HCT116 (cell line): ENCODE measurements around the gene PRKAR2A. TPM values are rescaled to one million over a fixed set of nuclear protein-coding genes. Genes with fewer than 3 reads are reported as not detected.
"Not testable (repeated sequence)": the region's sequence is repeated elsewhere in the genome, so short reads cannot be mapped to it uniquely, and the experiment has no call there.

Source experiments
- ATAC-seq: fragments of 200-7000 bp; cut with Tn5 transposase; 2 replicates; pipeline ENCODE4 v1.9.1; 2020; ENCODE audit warnings: mild to moderate bottlenecking, moderate library complexity
- BruUV-seq: library from RNA; stranded (reverse); fragments of 400-500 nt; replicated peaks from 2 replicates; lab custom pipeline; 2021; lab: Mats Ljungman, UMichigan
- CTCF ChIA-PET: fragments of 300-600 bp; sonication (Branson Sonifier 250); formaldehyde crosslinking; loops from one replicate; lab custom pipeline; 2021; ENCODE audit warnings: antibody characterized with exemption; lab: Charles Lee
- POLR2A ChIA-PET: fragments of 300-600, 350-600 bp; sonication (Branson Sonifier 250); formaldehyde crosslinking; loops from one replicate; lab custom pipeline; 2021; ENCODE audit warnings: antibody characterized with exemption; lab: Charles Lee
- RAD21 ChIA-PET, 2 experiments: fragments of 300-600 bp; sonication (Branson Sonifier 250); formaldehyde crosslinking; loops; one replicate each; lab custom pipeline; 2023; ENCODE audit warnings: low total read pairs in 2 of 2; ENCODE audit not compliant: uncharacterized antibody in 2 of 2, unreplicated experiment in 2 of 2, low non-redundant PET in 1 of 2; lab: Charles Lee
- DNase-seq: peaks from one replicate; pipeline ENCODE4 v3.0.0-alpha.2; 2010; ENCODE audit warnings: low read depth, low spot score
- H2AFZ ChIP-seq: fragments of 200-600 bp; shearing (Covaris generic), sonication (generic); 2 replicates; pipeline ENCODE4 v1.6.1; 2017; ENCODE audit warnings: low read depth, mixed run types, mixed read lengths, antibody characterized with exemption, low read length; ENCODE audit not compliant: poor library complexity, severe bottlenecking
- H3K27ac ChIP-seq: 2 replicates; pipeline ENCODE4 v1.5.1; 2012; ENCODE audit warnings: low read depth, low read length
- H3K27me3 ChIP-seq: fragments of 200-600 bp; sonication (generic); 2 replicates; pipeline ENCODE4 v1.6.1; 2016; ENCODE audit warnings: mixed run types, low read length, mixed read lengths; ENCODE audit not compliant: insufficient read depth
- H3K36me3 ChIP-seq, 2 experiments: fragments of 200-500 bp in 1 of 2; fragments of 200-600 bp in 1 of 2; sonication (Bioruptor generic) in 1 of 2; sonication (generic) in 1 of 2; 2 replicates each; pipeline versions ENCODE4 v1.5.1 to v1.6.1; 2014 to 2016; ENCODE audit warnings: low read length in 2 of 2, inconsistent platforms in 1 of 2, mixed read lengths in 1 of 2, mixed run types in 1 of 2; ENCODE audit not compliant: insufficient read depth in 2 of 2, control insufficient read depth in 1 of 2
- H3K4me1 ChIP-seq, 2 experiments: fragments of 200-600 bp in 1 of 2; sonication (generic) in 1 of 2; 2 replicates each; pipeline versions ENCODE4 v1.5.1 to v1.6.1; 2012 to 2017; ENCODE audit warnings: low read length in 2 of 2, inconsistent platforms in 1 of 2, mild to moderate bottlenecking in 1 of 2, mixed read lengths in 1 of 2, mixed run types in 1 of 2, moderate library complexity in 1 of 2; ENCODE audit not compliant: insufficient read depth in 2 of 2, control insufficient read depth in 1 of 2
- H3K4me2 ChIP-seq: fragments of 200-600 bp; sonication (generic); 2 replicates; pipeline ENCODE4 v1.6.1; 2017; ENCODE audit warnings: mixed run types, low read length, mixed read lengths
- H3K4me3 ChIP-seq, 2 experiments: fragments of 200-600 bp in 1 of 2; sonication (generic) in 1 of 2; replicated peaks in 1 of 2; 2 replicates each; pipeline ENCODE4 v1.5.1; 2011 to 2016; ENCODE audit warnings: low read length in 2 of 2, control low read depth in 1 of 2, low read depth in 1 of 2, mild to moderate bottlenecking in 1 of 2, mixed read lengths in 1 of 2, mixed run types in 1 of 2
- H3K79me2 ChIP-seq: fragments of 200-600 bp; sonication (generic); 2 replicates; pipeline ENCODE4 v1.6.1; 2017; ENCODE audit warnings: mild to moderate bottlenecking, mixed run types, low read length, moderate library complexity, mixed read lengths; ENCODE audit not compliant: insufficient read depth
- H3K9ac ChIP-seq: fragments of 200-600 bp; sonication (generic); 2 replicates; pipeline ENCODE4 v1.6.1; 2016; ENCODE audit warnings: low read length, mixed read lengths
- H3K9me2 ChIP-seq: fragments of 200-600 bp; sonication (generic), shearing (Covaris generic); 2 replicates; pipeline ENCODE4 v1.6.1; 2017; ENCODE audit warnings: mixed run types, mild to moderate bottlenecking, moderate library complexity; ENCODE audit not compliant: insufficient read depth
- H3K9me3 ChIP-seq, 2 experiments: fragments of 200-500 bp in 1 of 2; fragments of 200-600 bp in 1 of 2; sonication (Bioruptor generic) in 1 of 2; sonication (generic) in 1 of 2; 2 replicates each; pipeline ENCODE4 v1.6.1; 2014 to 2017; ENCODE audit warnings: low read length in 2 of 2, mixed read lengths in 2 of 2, inconsistent platforms in 1 of 2, low read depth in 1 of 2, mild to moderate bottlenecking in 1 of 2, mixed run types in 1 of 2, moderate library complexity in 1 of 2; ENCODE audit not compliant: control insufficient read depth in 1 of 2, insufficient read depth in 1 of 2
- H4K20me1 ChIP-seq: fragments of 200-600 bp; sonication (generic), shearing (Covaris generic); 2 replicates; pipeline ENCODE4 v1.6.1; 2017; ENCODE audit warnings: mixed run types, mild to moderate bottlenecking, moderate library complexity; ENCODE audit not compliant: insufficient read depth
- CBX3 ChIP-seq: IDR thresholded peaks from 2 replicates; pipeline ENCODE4 v1.6.1; 2012; ENCODE audit warnings: low read depth
- ZFX ChIP-seq: fragments of 450-650 bp; IDR thresholded peaks from 2 replicates; pipeline ENCODE4 v1.6.1; 2017
- intact Hi-C: fragments of 100-400 bp; cut with micrococcal nuclease; formaldehyde crosslinking; loops from 2 replicates; pipeline ENCODE4 v1.10.0; 2022
- total RNA-seq: library from RNA; stranded (reverse); gene quantifications from one replicate; pipeline ENCODE4 v1.2.1, GENCODE V29; 2021; ENCODE audit not compliant: unreplicated experiment

PRKAR2A gene
- total RNA-seq, 1 experiment from 2014 or later = 63.3 TPM

DNA sequence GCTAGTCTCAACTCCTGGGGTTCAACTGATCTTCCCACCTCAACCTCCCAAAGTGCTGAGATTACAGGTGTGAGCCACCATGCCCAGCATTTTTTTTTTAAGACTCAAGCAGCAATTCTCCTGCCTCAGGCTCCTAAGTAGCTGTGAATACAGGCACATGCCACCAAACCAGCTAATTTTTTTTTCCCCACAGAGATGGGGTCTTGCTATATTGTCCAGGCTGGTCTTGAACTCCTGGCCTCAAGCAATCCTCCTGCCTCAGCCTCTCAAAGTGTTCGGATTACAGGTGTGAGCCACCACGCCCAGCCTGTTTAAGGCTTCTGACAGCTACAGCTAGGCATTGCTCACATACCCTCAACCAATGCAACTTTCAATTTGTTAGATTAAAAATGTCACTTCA lies 54.2 kb downstream of the PRKAR2A start:
- H4K20me1 ChIP-seq, BruUV-seq, H3K9ac ChIP-seq, H3K27ac ChIP-seq, DNase-seq, H2AFZ ChIP-seq, H3K36me3 ChIP-seq, H3K27me3 ChIP-seq, RAD21 ChIA-PET, H3K4me2 ChIP-seq, H3K4me1 ChIP-seq, H3K79me2 ChIP-seq, H3K4me3 ChIP-seq, H3K9me3 ChIP-seq, intact Hi-C loops, H3K9me2 ChIP-seq, ATAC-seq, CTCF ChIA-PET: not testable (repeated sequence)
- POLR2A ChIA-PET = interaction anchor here (0.7 kb wide), 1 partner anchor 887 kb away, joined by 3 read pairs; no protein-coding TSS in a partner anchor

GRCh38 chr3:48789665-48790064 lies 58.0 kb downstream of the PRKAR2A start:
- no peak for ATAC-seq
- CTCF ChIA-PET = interaction anchor here (1.0 kb wide), 1 partner anchor 50 kb away, joined by 3 read pairs; no protein-coding TSS in a partner anchor

More at GRCh38 chr3:48789665-48790064, 58.0 kb downstream of the PRKAR2A start:
- RAD21 ChIA-PET = no interaction called here
- no peaks in the 10 kb centered on the region for H3K4me1 ChIP-seq
- intact Hi-C loops = no loop called here
- TF ChIP-seq ZFX = no peak
- TF ChIP-seq CBX3 = no peak
- no peaks in the 10 kb centered on the region; the same call in 1 of the 2 replicates for H4K20me1 ChIP-seq
- H3K9me2 ChIP-seq = no peaks in the 10 kb centered on the region
- no peaks in the 10 kb centered on the region for H3K9me3 ChIP-seq
- no TSS peak for BruUV-seq
- H3K9ac ChIP-seq = no peak overlapping the region
- no peak overlapping the region for H3K4me3 ChIP-seq
- POLR2A ChIA-PET = no interaction called here
- no peak overlapping the region for H3K4me2 ChIP-seq
- no peaks in the 10 kb centered on the region for H3K79me2 ChIP-seq
- H3K27me3 ChIP-seq = no peaks in the 10 kb centered on the region
- no peak for DNase-seq
- H3K27ac ChIP-seq = no peak overlapping the region
- H3K36me3 ChIP-seq = no peaks in the 10 kb centered on the region
- H2AFZ ChIP-seq = no peak overlapping the region
